Right renal cortex interstitium (tissue), 3 donors: ENCODE results near the gene PBX2. TPM values are rescaled to one million over a fixed set of nuclear protein-coding genes. Genes with fewer than 3 reads are reported as not detected.
"Not testable (repeated sequence)": the region's sequence is repeated elsewhere in the genome, so short reads cannot be mapped to it uniquely, and the experiment has no call there.

Experiments used
- DNase-seq, 3 donors: peaks; one replicate each; pipeline ENCODE4 v3.0.0-alpha.2; 2013; ENCODE audit warnings: low read depth in 3 of 3, low spot score in 2 of 3
- polyA plus RNA-seq, 3 donors: library from polyadenylated mRNA; unstranded; fragments of 120-200 nt; gene quantifications; one replicate each; pipeline ENCODE4 v1.2.1, GENCODE V29; 2013; ENCODE audit not compliant: insufficient read length in 3 of 3

The PBX2 gene
- polyA plus RNA-seq, 3 donors = 150 to 165 (median 155) TPM

- DNase-seq = no peak
These were observed 37.9 kb downstream of the PBX2 start, which contains the start of gene PRRT1 for GRCh38 chr6:32151863-32152768. PRRT1 (minus strand) TSS chr6:32151939; CDS start chr6:32151827, 112 bp downstream.

GRCh38 chr6:32151181-32151862 lies 38.7 kb downstream of the PBX2 start:
- no peak for DNase-seq

GRCh38 chr6:32149932-32150870 lies 39.8 kb downstream of the PBX2 start:
- DNase-seq = no peak

GRCh38 chr6:32149092-32149755 lies 40.8 kb downstream of the PBX2 start:
- DNase-seq = no peak

- DNase-seq = peak in 1 of 3 donors; percentile 61
These were observed 41.5 kb downstream of the PBX2 start for GRCh38 chr6:32148289-32149091.

- DNase-seq = no peak
These were observed 42.4 kb downstream of the PBX2 start for GRCh38 chr6:32147401-32148132.

GRCh38 chr6:32146687-32147086 lies 43.3 kb downstream of the PBX2 start:
- DNase-seq = no peak

GRCh38 chr6:32146287-32146686 lies 43.7 kb downstream of the PBX2 start:
- no peak for DNase-seq

- DNase-seq = not testable (repeated sequence)
These were observed 45.8 kb downstream of the PBX2 start for GRCh38 chr6:32144238-32144637.

GRCh38 chr6:32140420-32141046 lies 49.5 kb downstream of the PBX2 start:
- no peak for DNase-seq

GRCh38 chr6:32139590-32139989 lies 50.4 kb downstream of the PBX2 start:
- no peak for DNase-seq

- DNase-seq = no peak
These were observed 52.5 kb downstream of the PBX2 start for GRCh38 chr6:32137454-32137853.

Other genes with a start within 250 kb of the PBX2 start
- 10 to 100 TPM in 1 of 3 donors, 1 to 10 TPM in 2; 5.0 to 17.5 (median 5.7) TPM for gene CFB, start 244.1 kb downstream of the PBX2 start, polyA plus RNA-seq
- 10 to 100 TPM; 90.8 to 94.0 (median 92.7) TPM for gene NELFE, start 231.2 kb downstream of the PBX2 start, polyA plus RNA-seq
- gene SKIC2, start 231.0 kb downstream of the PBX2 start, polyA plus RNA-seq = 10 to 100 TPM; 35.7 to 49.2 (median 37.6) TPM
- 10 to 100 TPM; 25.7 to 26.8 (median 26.0) TPM for gene DXO, start 218.1 kb downstream of the PBX2 start, polyA plus RNA-seq
- 10 to 100 TPM; 10.9 to 22.9 (median 13.1) TPM for gene C4A, start 208.1 kb downstream of the PBX2 start, polyA plus RNA-seq
- 10 to 100 TPM; 12.0 to 24.1 (median 14.0) TPM for gene C4B, start 175.4 kb downstream of the PBX2 start, polyA plus RNA-seq
- 1 to 10 TPM in 1 of 3 donors, under 1 TPM in 2; 0.55 to 1.3 (median 0.58) TPM for gene CYP21A2, start 151.8 kb downstream of the PBX2 start, polyA plus RNA-seq
- gene TNXB, start 80.9 kb downstream of the PBX2 start, polyA plus RNA-seq = 1 to 10 TPM; 2.4 to 2.7 (median 2.5) TPM
- gene ATF6B, start 62.0 kb downstream of the PBX2 start, polyA plus RNA-seq = 10 to 100 TPM; 83.2 to 94.0 (median 84.1) TPM
- 1 to 10 TPM; 7.0 to 7.5 (median 7.5) TPM for gene FKBPL, start 59.9 kb downstream of the PBX2 start, polyA plus RNA-seq
- gene PRRT1, start 38.3 kb downstream of the PBX2 start, polyA plus RNA-seq = 1 to 10 TPM; 2.0 to 2.5 (median 2.1) TPM
- 10 to 100 TPM; 28.5 to 32.0 (median 28.8) TPM for gene PPT2, start 36.1 kb downstream of the PBX2 start, polyA plus RNA-seq
- gene EGFL8, start 25.6 kb downstream of the PBX2 start, polyA plus RNA-seq = 10 to 100 TPM; 13.7 to 16.5 (median 16.3) TPM
- gene AGPAT1, start 14.1 kb downstream of the PBX2 start, polyA plus RNA-seq = 100 to 1,000 TPM in 1 of 3 donors, 10 to 100 TPM in 2; 93.5 to 106 (median 99.4) TPM
- 100 to 1,000 TPM in 1 of 3 donors, 10 to 100 TPM in 2; 93.0 to 113 (median 98.6) TPM for gene RNF5, start 11.8 kb downstream of the PBX2 start, polyA plus RNA-seq
- gene AGER, start 5.9 kb downstream of the PBX2 start, polyA plus RNA-seq = 10 to 100 TPM in 2 of 3 donors, 1 to 10 TPM in 1; 8.6 to 15.8 (median 10.8) TPM
- gene GPSM3, start 2.4 kb upstream of the PBX2 start, polyA plus RNA-seq = 1 to 10 TPM; 7.7 to 9.9 (median 8.4) TPM
- 10 to 100 TPM; 13.2 to 16.5 (median 14.1) TPM for gene NOTCH4, start 33.9 kb upstream of the PBX2 start, polyA plus RNA-seq
- gene TSBP1, start 181.7 kb upstream of the PBX2 start, polyA plus RNA-seq = not detected
- 1 to 10 TPM in 1 of 3 donors, under 1 TPM in 2; 0.16 to 1.3 (median 0.37) TPM for gene BTNL2, start 217.0 kb upstream of the PBX2 start, polyA plus RNA-seq
- 100 to 1,000 TPM in 2 of 3 donors, 10 to 100 TPM in 1; 91.8 to 110 (median 108) TPM for gene HLA-DRA, start 249.7 kb upstream of the PBX2 start, polyA plus RNA-seq